ENCODE measurements around the gene HSDL2. TPM values are rescaled to one million over a fixed set of nuclear protein-coding genes. Genes with fewer than 3 reads are reported as not detected.

HSDL2 gene
- total RNA-seq, 1 experiment from 2014 or later, result 32.2 TPM

DNA sequence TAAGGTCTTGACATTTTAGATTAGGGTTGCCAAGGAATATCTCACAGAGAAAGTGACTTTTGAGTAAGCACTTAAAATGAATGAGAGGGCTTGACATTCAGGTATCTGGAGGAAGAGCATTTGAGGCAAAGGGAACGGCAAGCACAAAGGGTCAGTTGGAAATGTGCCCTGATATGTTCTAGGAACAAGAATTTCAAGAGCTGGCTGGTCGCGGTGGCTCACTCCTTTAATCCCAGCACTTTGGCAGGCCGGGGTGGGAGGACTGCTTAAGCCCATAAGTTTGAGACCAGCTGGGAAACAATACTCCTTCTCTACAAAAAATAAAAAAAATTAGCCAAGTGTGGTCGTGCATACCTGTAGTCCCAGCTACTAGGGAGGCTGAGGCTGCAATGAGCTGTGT is 123.3 kb downstream of the HSDL2 start:
- DNase-seq (ENCODE audit: low read depth, low spot score), result no peak
- no peaks in the 10 kb centered on the region for H3K36me3 ChIP-seq (ENCODE audit: control insufficient read depth, insufficient read depth, low read length)
- TF ChIP-seq, protein P1, sequence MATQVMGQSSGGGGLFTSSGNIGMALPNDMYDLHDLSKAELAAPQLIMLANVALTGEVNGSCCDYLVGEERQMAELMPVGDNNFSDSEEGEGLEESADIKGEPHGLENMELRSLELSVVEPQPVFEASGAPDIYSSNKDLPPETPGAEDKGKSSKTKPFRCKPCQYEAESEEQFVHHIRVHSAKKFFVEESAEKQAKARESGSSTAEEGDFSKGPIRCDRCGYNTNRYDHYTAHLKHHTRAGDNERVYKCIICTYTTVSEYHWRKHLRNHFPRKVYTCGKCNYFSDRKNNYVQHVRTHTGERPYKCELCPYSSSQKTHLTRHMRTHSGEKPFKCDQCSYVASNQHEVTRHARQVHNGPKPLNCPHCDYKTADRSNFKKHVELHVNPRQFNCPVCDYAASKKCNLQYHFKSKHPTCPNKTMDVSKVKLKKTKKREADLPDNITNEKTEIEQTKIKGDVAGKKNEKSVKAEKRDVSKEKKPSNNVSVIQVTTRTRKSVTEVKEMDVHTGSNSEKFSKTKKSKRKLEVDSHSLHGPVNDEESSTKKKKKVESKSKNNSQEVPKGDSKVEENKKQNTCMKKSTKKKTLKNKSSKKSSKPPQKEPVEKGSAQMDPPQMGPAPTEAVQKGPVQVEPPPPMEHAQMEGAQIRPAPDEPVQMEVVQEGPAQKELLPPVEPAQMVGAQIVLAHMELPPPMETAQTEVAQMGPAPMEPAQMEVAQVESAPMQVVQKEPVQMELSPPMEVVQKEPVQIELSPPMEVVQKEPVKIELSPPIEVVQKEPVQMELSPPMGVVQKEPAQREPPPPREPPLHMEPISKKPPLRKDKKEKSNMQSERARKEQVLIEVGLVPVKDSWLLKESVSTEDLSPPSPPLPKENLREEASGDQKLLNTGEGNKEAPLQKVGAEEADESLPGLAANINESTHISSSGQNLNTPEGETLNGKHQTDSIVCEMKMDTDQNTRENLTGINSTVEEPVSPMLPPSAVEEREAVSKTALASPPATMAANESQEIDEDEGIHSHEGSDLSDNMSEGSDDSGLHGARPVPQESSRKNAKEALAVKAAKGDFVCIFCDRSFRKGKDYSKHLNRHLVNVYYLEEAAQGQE (IDR thresholded peaks at IDR 0.05; ENCODE audit: insufficient read depth in 1 of 2, low read depth in 2 of 2, low read length in 1 of 2), result no peak
- TF ChIP-seq TCF7L2 (IDR thresholded peaks at IDR 0.05; ENCODE audit: low read depth, low read length), result no peak
- no peak for TF ChIP-seq POLR2AphosphoS5 (IDR thresholded peaks at IDR 0.05; ENCODE audit: low read depth, low read length)
- TF ChIP-seq SIN3A (IDR thresholded peaks at IDR 0.05; ENCODE audit: borderline replicate concordance, insufficient read depth, low read depth, low read length), result no peak
- TF ChIP-seq, protein P2, sequence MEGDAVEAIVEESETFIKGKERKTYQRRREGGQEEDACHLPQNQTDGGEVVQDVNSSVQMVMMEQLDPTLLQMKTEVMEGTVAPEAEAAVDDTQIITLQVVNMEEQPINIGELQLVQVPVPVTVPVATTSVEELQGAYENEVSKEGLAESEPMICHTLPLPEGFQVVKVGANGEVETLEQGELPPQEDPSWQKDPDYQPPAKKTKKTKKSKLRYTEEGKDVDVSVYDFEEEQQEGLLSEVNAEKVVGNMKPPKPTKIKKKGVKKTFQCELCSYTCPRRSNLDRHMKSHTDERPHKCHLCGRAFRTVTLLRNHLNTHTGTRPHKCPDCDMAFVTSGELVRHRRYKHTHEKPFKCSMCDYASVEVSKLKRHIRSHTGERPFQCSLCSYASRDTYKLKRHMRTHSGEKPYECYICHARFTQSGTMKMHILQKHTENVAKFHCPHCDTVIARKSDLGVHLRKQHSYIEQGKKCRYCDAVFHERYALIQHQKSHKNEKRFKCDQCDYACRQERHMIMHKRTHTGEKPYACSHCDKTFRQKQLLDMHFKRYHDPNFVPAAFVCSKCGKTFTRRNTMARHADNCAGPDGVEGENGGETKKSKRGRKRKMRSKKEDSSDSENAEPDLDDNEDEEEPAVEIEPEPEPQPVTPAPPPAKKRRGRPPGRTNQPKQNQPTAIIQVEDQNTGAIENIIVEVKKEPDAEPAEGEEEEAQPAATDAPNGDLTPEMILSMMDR (IDR thresholded peaks at IDR 0.05), result no peak
- BruUV-seq (replicated peaks), result no TSS peak
- POLR2A ChIA-PET, result no interaction called here
- no peak for ATAC-seq
- CTCF ChIA-PET, result no interaction called here
- no peak overlapping the region for H3K4me3 ChIP-seq (ENCODE audit: low read depth in 2 of 2, low read length in 2 of 2)
- H3K27me3 ChIP-seq (ENCODE audit: control insufficient read depth, insufficient read depth, low read length), result no peaks in the 10 kb centered on the region
- intact Hi-C loops (cut with micrococcal nuclease; ENCODE audit: unreplicated experiment) (no loop called here), in situ Hi-C loops (cut with HindIII; ENCODE audit: low pct_unique_long_range_greater_than_20kb, low sequenced_read_pairs) (no loop called here)
- H3K4me1 ChIP-seq (ENCODE audit: control insufficient read depth, insufficient read depth, low read length), result no peaks in the 10 kb centered on the region; the same call in 1 of the 2 replicates
- no peaks in the 10 kb centered on the region for H3K9me3 ChIP-seq (ENCODE audit: control insufficient read depth, insufficient read depth, low read depth, low read length)
- H3K27ac ChIP-seq (ENCODE audit: low read length), result no peak overlapping the region

DNA sequence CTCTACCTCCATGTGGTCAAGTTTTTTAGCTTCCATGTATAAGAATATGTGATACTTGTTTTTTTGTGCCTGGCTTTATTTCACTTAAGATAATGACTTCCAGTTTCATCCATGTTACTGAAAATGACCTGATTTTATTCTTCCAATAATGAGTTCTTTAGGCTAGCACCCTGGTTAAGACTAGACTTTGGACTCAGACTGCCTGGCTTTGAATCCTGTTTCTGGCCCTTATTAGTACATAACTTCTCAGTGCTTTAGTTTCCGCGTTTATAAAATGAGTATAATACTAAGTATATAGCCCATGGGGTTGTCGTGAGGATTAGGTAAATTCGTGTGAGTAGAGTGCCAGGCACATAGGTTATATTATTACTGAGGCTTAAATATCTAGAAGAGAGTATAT is 125.2 kb downstream of the HSDL2 start:
- TF ChIP-seq TCF7L2 (IDR thresholded peaks at IDR 0.05; ENCODE audit: low read depth, low read length), result no peak
- no peak for TF ChIP-seq POLR2AphosphoS5 (IDR thresholded peaks at IDR 0.05; ENCODE audit: low read depth, low read length)
- TF ChIP-seq, protein P1 (IDR thresholded peaks at IDR 0.05; ENCODE audit: insufficient read depth in 1 of 2, low read depth in 2 of 2, low read length in 1 of 2), result no peak
- no peak for TF ChIP-seq SIN3A (IDR thresholded peaks at IDR 0.05; ENCODE audit: borderline replicate concordance, insufficient read depth, low read depth, low read length)
- TF ChIP-seq, protein P2 (IDR thresholded peaks at IDR 0.05), result no peak
- no peaks in the 10 kb centered on the region for H3K27me3 ChIP-seq (ENCODE audit: control insufficient read depth, insufficient read depth, low read length)
- no peaks in the 10 kb centered on the region for H3K9me3 ChIP-seq (ENCODE audit: control insufficient read depth, insufficient read depth, low read depth, low read length)
- no peaks in the 10 kb centered on the region; the same call in 1 of the 2 replicates for H3K4me1 ChIP-seq (ENCODE audit: control insufficient read depth, insufficient read depth, low read length)
- no peak overlapping the region for H3K27ac ChIP-seq (ENCODE audit: low read length)
- no peak for ATAC-seq
- ChIA-PET CTCF (no interaction called here), POLR2A (no interaction called here)
- intact Hi-C loops (cut with micrococcal nuclease; ENCODE audit: unreplicated experiment), result no loop called here
- DNase-seq (ENCODE audit: low read depth, low spot score), result no peak
- in situ Hi-C loops (cut with HindIII; ENCODE audit: low pct_unique_long_range_greater_than_20kb, low sequenced_read_pairs), result no loop called here
- no peak overlapping the region for H3K4me3 ChIP-seq (ENCODE audit: low read depth in 2 of 2, low read length in 2 of 2)
- no TSS peak for BruUV-seq (replicated peaks)
- H3K36me3 ChIP-seq (ENCODE audit: control insufficient read depth, insufficient read depth, low read length), result no peaks in the 10 kb centered on the region
